ENCODE data around the gene CISD2.
"Not testable (repeated sequence)": the region's sequence is repeated elsewhere in the genome, so short reads cannot be mapped to it uniquely, and the experiment has no call there.

Gene CISD2

GRCh38 chr4:102849579-102850104 is 19.1 kb upstream of the CISD2 start:
- DNase-seq (ENCODE audit: low read depth), result no peak
- no peak for TF ChIP-seq CTCF (IDR thresholded peaks at IDR 0.05; ENCODE audit: low read depth, low read length, missing control alignments)
- no peak overlapping the region for H3K4me3 ChIP-seq (ENCODE audit: low read depth, low read length)

DNA sequence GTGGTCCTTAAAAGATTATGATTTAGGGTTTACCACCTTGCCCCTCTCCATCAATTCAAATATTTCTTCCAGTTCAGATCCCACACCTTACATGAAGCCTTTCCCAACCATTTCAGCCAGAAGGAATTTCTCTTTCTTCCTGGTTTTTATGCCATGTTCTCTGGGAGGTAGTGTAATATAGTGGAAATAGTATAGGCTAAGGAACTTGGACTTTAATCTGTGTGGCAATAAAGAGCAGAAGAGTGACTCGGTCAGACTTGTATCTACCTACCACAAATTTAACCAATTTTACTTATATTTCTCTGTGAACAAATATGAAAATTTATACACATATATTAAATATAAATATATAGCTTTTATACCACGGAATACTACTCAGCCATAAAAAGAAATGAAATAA is 18.4 kb upstream of the CISD2 start:
- no peak for TF ChIP-seq CTCF (IDR thresholded peaks at IDR 0.05; ENCODE audit: low read depth, low read length, missing control alignments)
- DNase-seq (ENCODE audit: low read depth), result no peak
- H3K4me3 ChIP-seq (ENCODE audit: low read depth, low read length), result no peak overlapping the region

DNA sequence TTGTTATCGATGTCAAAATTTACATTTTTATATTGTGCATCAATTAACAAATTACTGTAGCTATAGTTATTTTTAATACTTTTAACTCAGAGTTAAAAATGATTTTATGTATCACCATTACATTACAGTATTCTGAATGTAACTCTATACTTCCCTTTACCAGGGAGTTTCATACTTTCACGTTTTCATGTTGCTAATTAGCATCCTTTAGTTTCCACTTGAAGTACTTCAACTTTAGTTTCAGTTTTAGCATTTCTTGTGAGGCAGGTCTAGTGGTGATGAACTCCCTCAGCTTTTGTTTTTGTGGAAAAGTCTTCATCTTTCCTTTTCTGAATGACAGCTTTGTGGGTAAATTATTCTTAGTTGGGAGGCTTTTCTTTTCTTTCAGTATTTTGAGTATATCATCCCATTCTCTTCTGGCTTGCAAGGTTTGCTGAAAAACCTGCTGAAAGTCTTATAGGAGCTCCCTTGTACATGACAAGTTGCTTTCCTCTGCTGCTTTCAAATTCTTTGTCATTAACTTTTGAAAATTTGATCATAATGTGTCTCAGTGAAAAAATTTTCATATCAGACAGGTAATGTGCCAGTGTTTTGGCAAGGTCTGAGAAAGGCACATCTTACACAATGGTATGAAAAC is 9.8 kb upstream of the CISD2 start:
- DNase-seq (ENCODE audit: low read depth), result no peak
- no peak overlapping the region for H3K4me3 ChIP-seq (ENCODE audit: low read depth, low read length)
- no peak for TF ChIP-seq CTCF (IDR thresholded peaks at IDR 0.05; ENCODE audit: low read depth, low read length, missing control alignments)

- DNase-seq (ENCODE audit: low read depth), result no peak
- TF ChIP-seq CTCF (IDR thresholded peaks at IDR 0.05; ENCODE audit: low read depth, low read length, missing control alignments), result no peak
- H3K4me3 ChIP-seq (ENCODE audit: low read depth, low read length), result no peak overlapping the region
Observed at GRCh38 chr4:102860611-102861324, 8.0 kb upstream of the CISD2 start.

DNA sequence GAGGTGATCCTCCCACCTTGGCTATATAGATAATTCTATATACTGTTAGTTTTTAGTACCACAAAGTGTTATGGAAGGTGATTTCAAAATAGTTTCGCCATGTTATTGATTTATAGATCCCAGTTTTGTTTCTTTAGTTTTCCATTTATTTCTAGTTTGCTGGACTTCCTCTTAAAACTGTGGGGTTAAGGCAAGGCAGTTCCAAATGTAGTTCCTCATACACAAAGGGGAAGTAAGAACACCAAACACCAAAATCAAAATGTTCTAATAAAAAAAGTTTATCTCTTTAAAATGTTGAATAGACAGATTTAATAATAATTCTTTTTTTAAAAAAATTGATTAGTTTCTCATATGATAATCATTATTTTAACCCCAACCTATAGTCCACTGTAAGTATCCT is 6.8 kb upstream of the CISD2 start:
- DNase-seq (ENCODE audit: low read depth), result no peak
- TF ChIP-seq CTCF (IDR thresholded peaks at IDR 0.05; ENCODE audit: low read depth, low read length, missing control alignments), result no peak

GRCh38 chr4:102862747-102863146 is 6.0 kb upstream of the CISD2 start:
- DNase-seq (ENCODE audit: low read depth), result no peak
- H3K4me3 ChIP-seq (ENCODE audit: low read depth, low read length), result no peak overlapping the region
- TF ChIP-seq CTCF (IDR thresholded peaks at IDR 0.05; ENCODE audit: low read depth, low read length, missing control alignments), result no peak

More for the DNA sequence above, 6.8 kb upstream of the CISD2 start:
- no peak overlapping the region for H3K4me3 ChIP-seq (ENCODE audit: low read depth, low read length)

GRCh38 chr4:102865327-102865726 is 3.5 kb upstream of the CISD2 start:
- DNase-seq (ENCODE audit: low read depth); H3K4me3 ChIP-seq (ENCODE audit: low read depth, low read length): not testable (repeated sequence)
